PC-3 (cell line): Measurements from ENCODE around the gene BIRC7.

Source experiments
- CTCF ChIP-seq: fragments of 300-600 bp; sonication (generic); conservative IDR thresholded peaks from 2 replicates; pipeline ENCODE4 v1.5.1; 2017; ENCODE audit warnings: antibody characterized with exemption, low read depth, mild to moderate bottlenecking, low read length
- EZH2 ChIP-seq: fragments of 300-600 bp; sonication (generic); IDR thresholded peaks from one replicate; pipeline ENCODE4 v1.6.1; 2017; ENCODE audit warnings: antibody characterized with exemption, mild to moderate bottlenecking, low read length; ENCODE audit not compliant: unreplicated experiment
- EZH2phosphoT487 ChIP-seq: fragments of 300-600 bp; sonication (generic); IDR thresholded peaks from 2 replicates; pipeline ENCODE4 v1.6.1; 2018; ENCODE audit warnings: mild to moderate bottlenecking, antibody characterized with exemption, low read length, borderline replicate concordance

DNA sequence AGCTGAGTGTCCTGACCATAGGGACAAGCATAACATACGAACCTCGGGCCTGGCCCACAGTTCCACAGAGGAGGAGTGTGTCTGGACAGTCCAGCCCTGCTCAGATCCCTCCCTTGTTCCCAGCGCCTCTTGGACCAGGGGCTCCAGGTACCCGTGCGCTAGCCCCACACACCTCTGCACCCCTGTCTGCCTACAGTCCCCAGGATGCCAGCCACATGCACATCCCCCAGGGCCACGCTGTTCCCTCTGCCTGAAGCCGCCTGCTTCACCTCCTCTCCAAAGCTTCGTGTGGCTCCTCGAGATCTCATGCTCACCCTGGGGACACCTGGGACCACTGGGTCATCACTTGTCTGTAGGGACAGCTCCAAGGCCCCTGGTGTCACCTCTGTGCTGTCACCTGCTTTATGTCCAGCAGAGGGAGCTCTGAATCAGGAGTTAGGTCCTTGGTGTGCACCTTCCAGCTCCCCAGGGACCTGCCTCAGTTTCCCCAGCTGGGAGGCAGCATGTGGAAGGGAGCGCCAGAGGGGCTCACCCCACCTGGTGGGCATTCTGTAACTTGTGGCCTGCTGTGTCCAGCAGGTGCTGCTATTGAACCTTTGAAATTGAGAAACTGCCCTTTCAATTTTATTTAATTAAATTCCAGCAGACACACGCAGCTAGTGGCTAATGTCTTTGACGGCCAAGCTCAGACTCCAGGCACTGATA is 12.4 kb upstream of the BIRC7 start:
- peak; percentile 95 for TF ChIP-seq CTCF
- TF ChIP-seq EZH2 = no peak
- no peak for TF ChIP-seq EZH2phosphoT487
